Astrocyte (in vitro differentiated cells and primary cell): ENCODE data around the gene TMEM236. TPM values are rescaled to one million over a fixed set of nuclear protein-coding genes. Genes with fewer than 3 reads are reported as not detected.
A peak's percentile ranks its signal among the peaks of the same experiment; 100 is the strongest.

ENCODE experiments used
- DNase-seq: peaks from one replicate; pipeline ENCODE4 v3.0.0-alpha.2; 2010; ENCODE audit warnings: low read depth
- FAIRE-seq: peaks from 2 replicates; lab custom pipeline; 2011; peaks lifted over from hg19 to GRCh38; lab: Jason Lieb, UNC
- H2AFZ ChIP-seq: 2 replicates; pipeline ENCODE4 v1.6.0; 2012; ENCODE audit warnings: low read depth, low read length, inconsistent platforms
- H3K27ac ChIP-seq: 2 replicates; pipeline ENCODE4 v1.5.1; 2011; ENCODE audit warnings: low read depth, low read length, inconsistent platforms
- H3K27me3 ChIP-seq: 2 replicates; pipeline ENCODE4 v1.6.0; 2011; ENCODE audit warnings: low read length, inconsistent platforms; ENCODE audit not compliant: insufficient read depth
- H3K36me3 ChIP-seq: 2 replicates; pipeline ENCODE4 v1.5.1; 2011; ENCODE audit warnings: low read length, inconsistent platforms; ENCODE audit not compliant: insufficient read depth
- H3K4me1 ChIP-seq: 2 replicates; pipeline ENCODE4 v1.5.1; 2011; ENCODE audit warnings: low read length, inconsistent platforms; ENCODE audit not compliant: insufficient read depth
- H3K4me2 ChIP-seq: 2 replicates; pipeline ENCODE4 v1.6.0; 2012; ENCODE audit warnings: low read length, inconsistent platforms
- H3K4me3 ChIP-seq: 2 replicates; pipeline ENCODE4 v1.5.1; 2011; ENCODE audit warnings: low read depth, mild to moderate bottlenecking, low read length, inconsistent platforms; ENCODE audit not compliant: insufficient read depth
- H3K79me2 ChIP-seq: 2 replicates; pipeline ENCODE4 v1.6.0; 2012; ENCODE audit warnings: mild to moderate bottlenecking, low read length, inconsistent platforms; ENCODE audit not compliant: insufficient read depth
- H3K9ac ChIP-seq: 2 replicates; pipeline ENCODE4 v1.6.0; 2012; ENCODE audit warnings: mild to moderate bottlenecking, low read length, inconsistent platforms
- H3K9me3 ChIP-seq: 2 replicates; pipeline ENCODE4 v1.5.1; 2012; ENCODE audit warnings: low read depth, mild to moderate bottlenecking, low read length, inconsistent platforms; ENCODE audit not compliant: insufficient read depth
- H4K20me1 ChIP-seq: 2 replicates; pipeline ENCODE4 v1.6.0; 2012; ENCODE audit warnings: low read length, inconsistent platforms; ENCODE audit not compliant: insufficient read depth
- H3K27ac Mint-ChIP-seq: one replicate; pipeline ENCODE4 v1.8.0; 2021; ENCODE audit warnings: mild to moderate bottlenecking, mixed read lengths; ENCODE audit not compliant: unreplicated experiment
- H3K27me3 Mint-ChIP-seq: one replicate; pipeline ENCODE4 v1.8.0; 2021; ENCODE audit warnings: low read depth, mixed read lengths; ENCODE audit not compliant: unreplicated experiment
- H3K36me3 Mint-ChIP-seq: one replicate; pipeline ENCODE4 v1.8.0; 2021; ENCODE audit warnings: low read depth, mixed read lengths; ENCODE audit not compliant: unreplicated experiment
- H3K4me1 Mint-ChIP-seq: one replicate; pipeline ENCODE4 v1.8.0; 2021; ENCODE audit warnings: low read depth, mixed read lengths; ENCODE audit not compliant: unreplicated experiment
- H3K4me3 Mint-ChIP-seq: one replicate; pipeline ENCODE4 v1.8.0; 2021; ENCODE audit warnings: mild to moderate bottlenecking, moderate library complexity, mixed read lengths; ENCODE audit not compliant: unreplicated experiment
- H3K9me3 Mint-ChIP-seq: one replicate; pipeline ENCODE4 v1.8.0; 2021; ENCODE audit warnings: mild to moderate bottlenecking, mixed read lengths; ENCODE audit not compliant: unreplicated experiment
- EZH2 ChIP-seq: IDR thresholded peaks from 2 replicates; pipeline ENCODE4 v1.6.1; 2012; ENCODE audit warnings: mild to moderate bottlenecking, low read length, inconsistent platforms; ENCODE audit not compliant: insufficient read depth
- total RNA-seq: library from RNA; stranded (reverse); gene quantifications from 2 replicates; pipeline ENCODE4 v1.2.1, GENCODE V29; 2021
- TF ChIP-seq, protein P1 (sequence below): IDR thresholded peaks from 2 replicates; pipeline ENCODE4 v1.5.1; 2011; ENCODE audit warnings: low read depth, mild to moderate bottlenecking, inconsistent platforms, low read length, moderate library complexity; ENCODE audit not compliant: insufficient read depth

Gene TMEM236
- total RNA-seq, 1 donor from 2014 or later = 0.43 TPM

DNA sequence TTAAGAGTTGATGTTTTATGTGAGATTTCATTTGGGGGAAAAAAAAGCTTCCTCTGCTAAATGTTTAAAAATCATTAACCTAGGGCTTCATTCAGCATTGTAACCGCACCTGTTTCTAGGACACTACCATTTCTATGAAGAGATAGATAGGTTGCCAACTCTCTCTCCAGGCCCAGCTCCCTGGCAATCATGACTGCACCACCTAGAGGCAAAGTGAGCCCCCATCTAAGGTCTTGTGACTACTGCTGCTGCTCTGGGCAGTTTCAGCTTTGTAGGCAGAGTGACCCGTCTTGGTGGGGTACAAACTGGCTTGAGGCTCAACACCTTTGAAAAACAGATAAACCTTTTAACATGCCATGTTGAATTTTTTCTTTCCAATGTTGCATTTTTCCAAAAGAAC lies 29.9 kb downstream of the TMEM236 start:
- FAIRE-seq = no peak
- H3K9me3 Mint-ChIP-seq = no peaks in the 10 kb centered on the region
- no peak overlapping the region for H3K4me3 ChIP-seq
- H3K4me2 ChIP-seq = no peak overlapping the region
- DNase-seq = no peak
- no peak overlapping the region for H3K27ac Mint-ChIP-seq
- no peaks in the 10 kb centered on the region for H3K79me2 ChIP-seq
- no peaks in the 10 kb centered on the region for H3K9me3 ChIP-seq
- H3K36me3 ChIP-seq = no peaks in the 10 kb centered on the region
- H3K4me1 Mint-ChIP-seq = peaks cover 34% of the 10 kb centered on the region
- no peak overlapping the region for H3K27ac ChIP-seq
- no peaks in the 10 kb centered on the region for H4K20me1 ChIP-seq
- H3K27me3 Mint-ChIP-seq = no peaks in the 10 kb centered on the region
- H3K4me3 Mint-ChIP-seq = no peak overlapping the region
- no peak for TF ChIP-seq EZH2
- H3K4me1 ChIP-seq = peaks cover 31% of the 10 kb centered on the region
- H3K9ac ChIP-seq = no peak overlapping the region
- H3K27me3 ChIP-seq = no peaks in the 10 kb centered on the region
- peaks cover 3% of the 10 kb centered on the region for H3K36me3 Mint-ChIP-seq
- no peak overlapping the region for H2AFZ ChIP-seq

- Histone ChIP-seq H3K27me3 (no peaks in the 10 kb centered on the region), H3K27ac (no peak overlapping the region), H3K36me3 (no peaks in the 10 kb centered on the region), H3K4me3 (no peak overlapping the region), H3K79me2 (no peaks in the 10 kb centered on the region), H3K4me1 (peaks cover 38% of the 10 kb centered on the region), H3K4me2 (peak overlapping the region; percentile 40), H2AFZ (peak overlapping the region; percentile 22), H3K9ac (no peak overlapping the region), H4K20me1 (no peaks in the 10 kb centered on the region), H3K9me3 (no peaks in the 10 kb centered on the region)
- Mint-ChIP-seq H3K4me1 (peaks cover 43% of the 10 kb centered on the region), H3K9me3 (no peaks in the 10 kb centered on the region), H3K4me3 (no peak overlapping the region), H3K27me3 (no peaks in the 10 kb centered on the region), H3K27ac (no peak overlapping the region), H3K36me3 (peaks cover under 1% of the 10 kb centered on the region)
- FAIRE-seq = no peak
- no peak for TF ChIP-seq EZH2
- TF ChIP-seq, protein P1, sequence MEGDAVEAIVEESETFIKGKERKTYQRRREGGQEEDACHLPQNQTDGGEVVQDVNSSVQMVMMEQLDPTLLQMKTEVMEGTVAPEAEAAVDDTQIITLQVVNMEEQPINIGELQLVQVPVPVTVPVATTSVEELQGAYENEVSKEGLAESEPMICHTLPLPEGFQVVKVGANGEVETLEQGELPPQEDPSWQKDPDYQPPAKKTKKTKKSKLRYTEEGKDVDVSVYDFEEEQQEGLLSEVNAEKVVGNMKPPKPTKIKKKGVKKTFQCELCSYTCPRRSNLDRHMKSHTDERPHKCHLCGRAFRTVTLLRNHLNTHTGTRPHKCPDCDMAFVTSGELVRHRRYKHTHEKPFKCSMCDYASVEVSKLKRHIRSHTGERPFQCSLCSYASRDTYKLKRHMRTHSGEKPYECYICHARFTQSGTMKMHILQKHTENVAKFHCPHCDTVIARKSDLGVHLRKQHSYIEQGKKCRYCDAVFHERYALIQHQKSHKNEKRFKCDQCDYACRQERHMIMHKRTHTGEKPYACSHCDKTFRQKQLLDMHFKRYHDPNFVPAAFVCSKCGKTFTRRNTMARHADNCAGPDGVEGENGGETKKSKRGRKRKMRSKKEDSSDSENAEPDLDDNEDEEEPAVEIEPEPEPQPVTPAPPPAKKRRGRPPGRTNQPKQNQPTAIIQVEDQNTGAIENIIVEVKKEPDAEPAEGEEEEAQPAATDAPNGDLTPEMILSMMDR = no peak
- DNase-seq = peak; percentile 18
Observed at GRCh38 chr10:17782921-17783665, 31.1 kb downstream of the TMEM236 start.

- no peaks in the 10 kb centered on the region for H3K27me3 ChIP-seq
- H4K20me1 ChIP-seq = no peaks in the 10 kb centered on the region
- no peak overlapping the region for H3K4me3 ChIP-seq
- Mint-ChIP-seq H3K4me1 (peaks cover 43% of the 10 kb centered on the region), H3K27me3 (no peaks in the 10 kb centered on the region), H3K27ac (peak overlapping the region; percentile 29), H3K9me3 (no peaks in the 10 kb centered on the region), H3K36me3 (no peaks in the 10 kb centered on the region), H3K4me3 (no peak overlapping the region)
- TF ChIP-seq EZH2 = no peak
- TF ChIP-seq, protein P1 = no peak
- peaks cover 41% of the 10 kb centered on the region for H3K4me1 ChIP-seq
- H3K79me2 ChIP-seq = no peaks in the 10 kb centered on the region
- no peaks in the 10 kb centered on the region for H3K9me3 ChIP-seq
- DNase-seq = no peak
- H3K27ac ChIP-seq = peak overlapping the region; percentile 62
- H2AFZ ChIP-seq = peak overlapping the region; percentile 22
- no peaks in the 10 kb centered on the region for H3K36me3 ChIP-seq
- H3K4me2 ChIP-seq = peak overlapping the region; percentile 40
- no peak for FAIRE-seq
- no peak overlapping the region for H3K9ac ChIP-seq
Observed at GRCh38 chr10:17783751-17784150, 31.8 kb downstream of the TMEM236 start.
